Measurements from ENCODE around the gene STUB1.

Gene STUB1

DNA sequence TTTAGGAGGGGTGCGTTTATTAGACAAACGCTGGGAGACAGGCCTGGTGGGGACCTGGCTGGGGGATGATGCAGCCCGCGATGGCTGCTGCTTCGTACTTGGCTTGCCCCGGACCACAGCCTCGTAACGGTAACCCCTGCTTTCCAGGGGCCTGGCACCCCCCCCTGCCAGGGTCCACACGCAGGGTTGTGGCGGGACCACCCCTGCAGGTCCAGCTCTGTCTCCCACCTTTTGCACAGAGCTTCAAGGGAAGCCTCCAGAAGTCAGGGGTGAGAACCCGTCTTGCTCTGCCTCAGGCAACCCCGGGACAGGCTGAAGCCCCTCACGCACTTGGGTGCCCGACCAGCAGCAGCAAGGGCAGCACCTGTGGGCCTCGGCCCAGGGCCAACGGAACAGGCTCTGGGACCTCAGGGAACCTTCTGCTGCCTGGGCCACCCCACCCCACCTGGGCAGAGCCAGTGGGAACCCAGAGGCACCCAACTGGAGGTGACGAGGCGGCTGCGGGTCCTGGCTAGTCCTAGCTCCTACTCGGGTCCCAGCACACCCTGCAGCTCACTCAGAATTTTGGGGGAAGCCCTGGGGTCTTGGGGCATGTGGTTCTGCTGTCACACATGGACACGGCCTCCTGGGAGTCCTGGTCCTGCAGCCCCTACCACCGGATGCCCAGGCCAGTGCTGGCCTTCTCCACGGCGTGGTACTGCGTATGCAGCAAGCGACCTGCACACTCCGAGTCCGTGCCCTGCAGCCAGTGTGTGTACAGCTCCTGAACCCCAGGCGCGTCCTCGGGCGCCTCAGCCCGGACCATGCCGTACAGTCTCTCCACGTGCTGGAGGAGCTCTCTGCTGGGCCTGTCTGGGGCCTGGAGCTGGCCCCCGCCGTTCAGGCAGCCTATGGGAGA lies 49.8 kb downstream of the STUB1 start:
- DNase-seq (ENCODE audit: low read depth): no peak
- H3K4me3 ChIP-seq (ENCODE audit: low read depth, low read length): no peak overlapping the region
- TF ChIP-seq, protein P1, sequence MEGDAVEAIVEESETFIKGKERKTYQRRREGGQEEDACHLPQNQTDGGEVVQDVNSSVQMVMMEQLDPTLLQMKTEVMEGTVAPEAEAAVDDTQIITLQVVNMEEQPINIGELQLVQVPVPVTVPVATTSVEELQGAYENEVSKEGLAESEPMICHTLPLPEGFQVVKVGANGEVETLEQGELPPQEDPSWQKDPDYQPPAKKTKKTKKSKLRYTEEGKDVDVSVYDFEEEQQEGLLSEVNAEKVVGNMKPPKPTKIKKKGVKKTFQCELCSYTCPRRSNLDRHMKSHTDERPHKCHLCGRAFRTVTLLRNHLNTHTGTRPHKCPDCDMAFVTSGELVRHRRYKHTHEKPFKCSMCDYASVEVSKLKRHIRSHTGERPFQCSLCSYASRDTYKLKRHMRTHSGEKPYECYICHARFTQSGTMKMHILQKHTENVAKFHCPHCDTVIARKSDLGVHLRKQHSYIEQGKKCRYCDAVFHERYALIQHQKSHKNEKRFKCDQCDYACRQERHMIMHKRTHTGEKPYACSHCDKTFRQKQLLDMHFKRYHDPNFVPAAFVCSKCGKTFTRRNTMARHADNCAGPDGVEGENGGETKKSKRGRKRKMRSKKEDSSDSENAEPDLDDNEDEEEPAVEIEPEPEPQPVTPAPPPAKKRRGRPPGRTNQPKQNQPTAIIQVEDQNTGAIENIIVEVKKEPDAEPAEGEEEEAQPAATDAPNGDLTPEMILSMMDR (conservative IDR thresholded peaks at IDR 0.05; ENCODE audit: low read depth, low read length): no peak

DNA sequence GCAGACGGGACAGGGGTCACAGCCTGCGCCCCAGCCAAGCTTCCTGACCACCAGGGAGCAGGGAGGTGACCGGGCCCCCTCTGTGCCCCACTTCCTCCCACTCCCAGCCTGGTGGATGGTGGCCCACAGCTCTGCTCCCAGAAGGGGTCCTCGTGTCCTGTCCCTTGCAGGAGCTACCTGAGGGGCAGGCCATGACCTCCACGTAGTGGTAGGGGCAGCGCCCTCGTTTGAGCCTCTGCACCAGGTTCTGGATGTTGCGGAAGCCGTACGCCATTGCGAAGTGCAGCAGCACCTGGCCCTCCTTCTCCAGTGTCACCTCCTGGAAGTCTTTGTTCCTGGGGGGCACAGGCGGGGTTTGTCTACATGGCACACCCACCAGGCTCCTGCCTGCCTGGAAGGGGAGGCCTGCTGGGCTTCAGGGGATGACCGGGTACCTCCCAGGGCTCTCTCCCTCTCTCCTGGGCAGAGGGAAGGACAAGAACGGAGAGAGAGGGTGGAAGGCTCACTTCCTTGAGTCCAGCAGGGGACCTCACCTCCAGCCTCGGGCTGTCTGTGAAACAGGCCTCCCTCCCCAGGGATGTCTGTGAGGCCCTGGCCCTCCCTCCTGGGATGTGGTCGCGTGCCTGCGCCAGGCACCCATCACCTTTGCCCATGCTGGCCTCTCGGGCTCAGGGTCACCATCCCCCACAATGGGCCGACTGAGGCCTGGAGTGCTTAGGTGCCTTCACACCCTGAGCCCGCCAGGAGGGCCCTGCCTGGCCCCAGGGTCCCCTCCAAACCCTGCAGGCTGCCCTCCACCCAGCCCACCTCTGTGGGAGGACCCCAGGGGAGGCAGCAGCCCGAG lies 50.7 kb downstream of the STUB1 start:
- H3K4me3 ChIP-seq (ENCODE audit: low read depth, low read length): no peak overlapping the region
- TF ChIP-seq, protein P1 (conservative IDR thresholded peaks at IDR 0.05; ENCODE audit: low read depth, low read length): no peak
- no peak for DNase-seq (ENCODE audit: low read depth)

DNA sequence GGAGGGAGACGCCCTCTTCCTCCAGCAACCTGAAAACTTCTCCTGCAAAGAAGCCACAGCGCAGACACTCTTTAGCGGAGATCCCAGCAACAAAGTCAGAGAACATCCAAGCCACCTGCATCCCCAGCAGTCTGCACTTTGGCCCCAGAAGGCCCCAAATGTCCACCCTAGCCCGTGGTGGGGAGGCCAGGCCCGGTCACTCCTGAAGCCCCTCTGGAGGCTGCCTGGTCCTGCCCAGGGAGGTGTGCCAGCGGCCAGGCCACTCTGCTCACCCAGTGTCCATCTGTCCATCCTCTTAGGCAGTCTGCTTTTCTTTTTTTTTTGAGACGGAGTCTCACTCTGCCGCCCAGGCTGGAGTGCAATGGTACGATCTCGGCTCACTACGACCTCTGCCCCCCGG lies 52.1 kb downstream of the STUB1 start:
- H3K4me3 ChIP-seq (ENCODE audit: low read depth, low read length): no peak overlapping the region
- TF ChIP-seq, protein P1 (conservative IDR thresholded peaks at IDR 0.05; ENCODE audit: low read depth, low read length): no peak
- no peak for DNase-seq (ENCODE audit: low read depth)
